Skeletal muscle cell (primary cell): Measurements from ENCODE around the gene ADAM15.

ENCODE experiments used
- DNase-seq: peaks from one replicate; pipeline ENCODE4 v3.0.0-alpha.2; 2010; ENCODE audit warnings: low read depth
- H3K4me3 ChIP-seq: 2 replicates; pipeline ENCODE4 v1.5.1; 2011; ENCODE audit warnings: low read depth, mild to moderate bottlenecking, control low read depth, low read length, moderate library complexity

The ADAM15 gene

GRCh38 chr1:155066777-155067176 is 15.7 kb downstream of the ADAM15 start:
- DNase-seq, result no peak
- no peak overlapping the region for H3K4me3 ChIP-seq

- no peak for DNase-seq
- no peak overlapping the region for H3K4me3 ChIP-seq
These were observed 17.5 kb downstream of the ADAM15 start for GRCh38 chr1:155068599-155068998.

DNA sequence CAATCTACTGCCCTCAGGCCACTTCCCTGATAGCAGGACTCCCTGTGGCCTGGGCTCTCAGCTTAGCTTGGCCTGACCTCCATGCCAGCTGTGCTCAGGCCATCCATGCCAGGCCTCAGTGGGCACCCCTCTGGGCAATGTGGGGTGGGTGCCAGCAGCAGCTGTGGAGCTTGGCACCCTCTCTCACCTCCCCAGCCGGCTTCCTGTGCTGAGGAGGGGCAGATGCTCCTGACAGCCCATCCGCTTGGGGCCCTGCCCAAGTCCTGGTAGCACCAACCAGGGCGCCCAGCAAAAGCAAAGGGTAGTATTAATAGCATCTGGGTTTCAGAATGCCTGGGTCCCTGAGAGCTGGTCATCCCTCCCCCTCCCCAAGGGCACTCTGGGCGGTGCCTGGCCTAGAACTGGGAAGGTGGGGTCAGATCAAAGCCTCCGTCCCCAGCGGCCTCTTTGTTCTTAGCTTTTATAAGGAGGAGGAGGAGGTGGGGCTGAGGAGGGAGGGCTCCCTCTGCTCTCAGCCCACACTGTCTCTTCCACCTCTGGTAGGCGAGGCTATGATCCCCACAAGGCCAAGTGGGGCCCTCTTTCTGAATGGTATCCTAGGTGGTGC is 18.5 kb downstream of the ADAM15 start:
- H3K4me3 ChIP-seq, result no peak overlapping the region

DNA sequence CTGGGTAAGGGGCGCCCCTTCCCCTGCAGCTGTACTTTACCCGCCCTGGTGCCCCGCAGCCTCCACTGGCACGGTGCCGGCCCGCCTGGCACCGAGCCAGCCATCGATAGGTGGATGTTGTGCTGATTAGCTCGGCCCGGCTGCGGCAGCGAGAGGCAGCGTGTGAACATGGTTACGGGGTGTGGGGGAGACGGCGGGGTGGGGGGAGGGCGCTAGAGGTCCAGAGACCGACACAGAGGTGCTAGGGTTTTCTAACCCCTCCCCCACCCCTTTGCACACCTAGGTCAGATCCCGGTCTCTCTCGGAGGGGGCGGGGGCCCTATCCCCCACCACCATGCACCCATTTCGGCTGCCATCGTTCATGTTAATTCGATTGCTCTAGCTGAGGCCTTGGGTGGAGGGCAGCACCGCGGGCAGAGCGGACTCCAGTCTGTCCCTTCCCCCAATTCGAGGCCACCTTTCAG is 19.1 kb downstream of the ADAM15 start:
- no peak for DNase-seq
- H3K4me3 ChIP-seq, result peak overlapping the region; percentile 47

More for the DNA sequence above, 18.5 kb downstream of the ADAM15 start:
- DNase-seq, result no peak

DNA sequence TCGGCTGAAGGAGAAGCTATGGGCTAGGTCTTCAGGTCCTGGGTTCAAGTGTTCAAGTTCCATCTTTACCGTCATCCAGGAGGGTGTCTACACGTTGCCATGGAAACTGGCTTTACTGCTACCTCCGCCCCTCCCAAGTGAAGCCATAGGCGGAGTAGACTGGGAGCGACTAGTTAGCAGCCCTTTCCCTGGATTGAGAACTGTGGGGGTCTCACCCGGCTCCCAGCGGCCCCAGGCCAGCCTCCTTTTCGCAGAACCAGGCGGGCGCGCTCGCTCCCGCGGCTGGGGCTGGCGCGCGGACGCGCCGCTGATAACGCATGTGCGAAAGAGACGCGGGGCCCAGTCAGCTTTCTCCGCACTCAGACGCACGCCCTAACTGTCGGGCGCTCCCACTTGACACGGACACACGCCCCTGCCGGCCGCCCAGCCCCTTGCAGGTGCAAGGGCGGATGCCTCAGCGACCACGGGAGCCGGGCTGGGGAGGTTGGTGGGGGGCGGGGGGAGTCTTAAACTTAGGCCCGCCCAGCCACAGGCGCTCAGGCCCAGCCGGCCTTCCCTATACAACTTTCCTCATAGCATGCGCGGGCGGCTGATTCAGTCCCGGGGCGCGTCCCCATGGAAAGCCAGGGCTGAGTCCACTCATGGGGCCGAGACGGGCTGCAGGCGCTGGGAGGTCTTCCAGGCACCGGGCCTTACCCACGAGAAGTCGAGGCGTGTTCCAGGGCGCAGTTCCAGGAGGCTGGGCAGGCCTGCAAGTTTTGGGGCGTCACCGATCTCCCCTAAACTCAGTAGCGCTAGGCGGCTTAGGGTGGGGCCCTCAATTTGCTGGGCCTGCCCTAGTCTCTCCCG is 19.8 kb downstream of the ADAM15 start:
- no peak for DNase-seq
- H3K4me3 ChIP-seq, result peak overlapping the region; percentile 47

DNA sequence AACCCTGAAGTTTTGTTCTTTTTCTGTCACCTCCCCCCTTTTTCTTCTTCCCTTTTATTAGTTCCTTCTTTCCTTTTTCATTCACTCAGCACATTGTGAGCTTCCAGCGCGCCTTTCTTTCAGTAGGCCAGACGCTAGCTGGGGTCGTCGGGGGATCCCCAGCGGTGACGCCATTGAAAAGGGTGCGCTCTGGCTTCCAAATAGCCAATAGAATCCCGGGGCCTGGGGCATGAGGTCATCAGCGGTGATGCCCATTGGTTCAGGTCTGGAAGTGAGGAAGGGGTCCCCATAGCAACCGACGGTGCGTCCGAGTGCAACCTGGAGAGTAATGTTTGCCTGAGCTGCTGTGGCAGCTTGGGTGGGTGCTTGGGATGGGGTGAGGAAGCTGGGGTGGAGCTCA is 20.6 kb downstream of the ADAM15 start:
- DNase-seq, result no peak
- H3K4me3 ChIP-seq, result no peak overlapping the region

DNA sequence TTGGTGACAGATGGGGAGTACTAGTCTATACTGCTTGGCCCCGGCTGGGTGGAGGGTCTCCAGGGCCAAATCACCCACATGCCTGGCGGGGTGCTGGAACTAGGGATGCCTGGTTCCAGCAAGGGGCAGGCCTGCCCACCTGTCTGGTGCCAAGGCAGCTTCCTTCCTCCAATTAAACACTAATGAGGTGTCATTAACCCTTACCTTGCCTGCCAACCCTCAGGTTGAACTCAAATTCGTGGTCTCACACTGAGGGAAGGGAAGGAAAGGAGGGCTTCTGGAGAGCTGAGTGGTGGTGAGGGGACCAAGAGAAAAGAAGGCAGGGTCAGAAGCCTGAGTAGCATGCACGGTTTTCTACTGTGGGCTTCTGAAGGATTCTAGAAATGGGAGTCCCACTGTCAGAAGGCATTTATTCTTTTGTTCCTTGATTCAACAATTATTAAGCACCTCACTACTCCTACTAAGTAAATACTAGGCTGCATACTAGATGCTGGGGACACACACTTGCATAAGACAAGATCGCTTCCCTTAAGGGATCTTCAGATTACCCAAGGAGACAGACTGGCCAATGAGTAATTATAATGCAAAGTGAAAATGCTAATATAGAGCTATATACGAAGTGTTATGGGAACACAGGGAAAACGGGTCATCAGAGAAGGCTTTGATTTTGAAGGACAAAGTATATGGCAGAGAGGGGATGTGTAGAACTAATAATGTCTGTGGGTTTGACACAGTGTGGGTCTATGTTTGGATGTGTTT is 21.6 kb downstream of the ADAM15 start:
- DNase-seq, result no peak
- no peak overlapping the region for H3K4me3 ChIP-seq

GRCh38 chr1:155073377-155074242 is 22.5 kb downstream of the ADAM15 start:
- H3K4me3 ChIP-seq, result no peak overlapping the region
- no peak for DNase-seq

- H3K4me3 ChIP-seq, result no peak overlapping the region
- DNase-seq, result no peak
These were observed 24.4 kb downstream of the ADAM15 start for GRCh38 chr1:155075535-155075934.

- H3K4me3 ChIP-seq, result no peak overlapping the region
- no peak for DNase-seq
These were observed 25.3 kb downstream of the ADAM15 start for GRCh38 chr1:155076371-155076770.

GRCh38 chr1:155077346-155077745 is 26.2 kb downstream of the ADAM15 start:
- DNase-seq, result no peak
- no peak overlapping the region for H3K4me3 ChIP-seq

DNA sequence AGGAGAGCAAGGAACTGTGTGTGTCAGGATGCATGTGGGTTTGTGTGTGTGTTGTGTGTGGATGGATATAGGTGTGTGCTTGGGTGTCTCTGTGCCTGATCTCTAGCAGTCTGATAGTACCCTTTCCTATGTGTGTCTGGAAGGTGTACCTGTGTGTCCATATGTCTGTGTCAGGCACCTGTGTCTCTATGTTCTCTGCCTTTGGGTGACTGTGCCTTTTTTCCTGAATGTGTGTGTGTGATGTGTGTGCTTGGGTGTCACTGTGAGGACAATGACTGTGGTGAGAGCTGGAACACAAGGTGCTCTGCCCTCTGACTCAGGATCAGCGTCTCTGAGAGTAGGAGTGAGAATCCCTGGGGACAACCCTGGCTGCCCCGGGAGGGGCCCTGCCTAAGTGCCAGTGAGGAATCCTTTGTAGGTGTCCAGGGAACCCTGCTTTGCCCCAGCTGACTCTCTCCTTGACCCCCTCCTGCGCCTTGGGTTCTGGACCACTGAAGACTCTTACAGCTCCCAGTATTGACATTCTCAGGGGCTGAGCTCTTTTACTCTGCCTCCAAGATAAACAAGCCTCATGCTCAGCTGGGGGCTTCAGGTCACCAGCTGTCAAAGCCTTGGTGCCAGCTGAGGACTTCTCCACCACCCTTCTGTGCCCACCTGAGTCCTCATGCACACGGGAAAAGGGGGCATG is 26.8 kb downstream of the ADAM15 start:
- H3K4me3 ChIP-seq, result peak overlapping the region; percentile 29

DNA sequence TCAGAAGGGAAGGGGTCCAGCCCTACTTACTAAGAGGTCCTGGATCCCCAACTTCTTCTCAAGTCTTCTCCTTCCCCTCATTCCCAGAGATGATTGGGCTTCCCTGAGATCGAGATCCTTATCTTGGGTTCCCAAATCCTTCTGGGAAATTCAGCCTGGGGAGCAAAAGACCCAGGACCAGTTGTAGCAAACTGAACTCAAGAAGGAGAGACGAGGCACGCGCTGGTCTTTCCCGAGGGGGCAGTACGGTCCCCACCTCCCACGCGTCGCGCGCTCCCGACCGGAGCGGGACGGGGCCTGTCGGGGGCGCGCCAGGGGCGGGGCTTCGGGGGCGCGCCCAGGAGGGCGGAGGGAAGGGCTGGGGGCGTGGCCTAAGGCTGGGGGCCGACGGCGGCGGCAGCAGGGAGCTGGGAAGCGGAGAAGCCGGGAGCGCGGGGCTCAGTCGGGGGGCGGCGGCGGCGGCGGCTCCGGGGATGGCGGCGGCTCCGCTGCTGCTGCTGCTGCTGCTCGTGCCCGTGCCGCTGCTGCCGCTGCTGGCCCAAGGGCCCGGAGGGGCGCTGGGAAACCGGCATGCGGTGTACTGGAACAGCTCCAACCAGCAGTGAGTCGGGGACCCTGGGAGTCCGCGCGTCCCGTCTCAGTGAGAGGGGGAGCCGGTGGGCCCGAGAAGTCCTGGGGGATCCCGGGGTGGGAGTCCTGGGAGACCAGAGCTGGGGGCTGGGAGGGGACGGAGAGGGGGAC is 27.5 kb downstream of the ADAM15 start, which contains the start of gene EFNA3:
Gene EFNA3 (plus strand): TSS at position 369 of the 741 bp plus-strand sequence. CDS start 105 bp downstream, at position 474.
- peak within 1 kb of the TSS; percentile 41 for H3K4me3 ChIP-seq
- no peak for DNase-seq

More for the DNA sequence above, 26.8 kb downstream of the ADAM15 start:
- DNase-seq, result no peak

DNA sequence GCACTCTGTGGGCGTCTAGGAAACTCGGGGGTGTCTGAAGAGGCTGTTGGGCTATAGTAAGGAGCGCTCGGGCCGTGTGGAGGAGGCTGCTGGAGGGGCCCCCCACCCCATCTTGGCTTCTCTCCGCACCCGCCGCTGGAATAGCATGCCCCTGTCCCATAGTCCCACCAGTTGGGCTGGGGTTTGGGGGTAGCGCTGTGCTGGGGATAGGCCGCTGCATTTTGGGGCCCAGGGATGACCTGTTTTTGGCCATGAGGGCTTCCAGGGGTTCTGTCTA is 28.0 kb downstream of the ADAM15 start:
- DNase-seq, result no peak
- H3K4me3 ChIP-seq, result peak overlapping the region; percentile 41

GRCh38 chr1:155079487-155080311 is 28.6 kb downstream of the ADAM15 start:
- peak overlapping the region; percentile 41 for H3K4me3 ChIP-seq
- DNase-seq, result no peak

DNA sequence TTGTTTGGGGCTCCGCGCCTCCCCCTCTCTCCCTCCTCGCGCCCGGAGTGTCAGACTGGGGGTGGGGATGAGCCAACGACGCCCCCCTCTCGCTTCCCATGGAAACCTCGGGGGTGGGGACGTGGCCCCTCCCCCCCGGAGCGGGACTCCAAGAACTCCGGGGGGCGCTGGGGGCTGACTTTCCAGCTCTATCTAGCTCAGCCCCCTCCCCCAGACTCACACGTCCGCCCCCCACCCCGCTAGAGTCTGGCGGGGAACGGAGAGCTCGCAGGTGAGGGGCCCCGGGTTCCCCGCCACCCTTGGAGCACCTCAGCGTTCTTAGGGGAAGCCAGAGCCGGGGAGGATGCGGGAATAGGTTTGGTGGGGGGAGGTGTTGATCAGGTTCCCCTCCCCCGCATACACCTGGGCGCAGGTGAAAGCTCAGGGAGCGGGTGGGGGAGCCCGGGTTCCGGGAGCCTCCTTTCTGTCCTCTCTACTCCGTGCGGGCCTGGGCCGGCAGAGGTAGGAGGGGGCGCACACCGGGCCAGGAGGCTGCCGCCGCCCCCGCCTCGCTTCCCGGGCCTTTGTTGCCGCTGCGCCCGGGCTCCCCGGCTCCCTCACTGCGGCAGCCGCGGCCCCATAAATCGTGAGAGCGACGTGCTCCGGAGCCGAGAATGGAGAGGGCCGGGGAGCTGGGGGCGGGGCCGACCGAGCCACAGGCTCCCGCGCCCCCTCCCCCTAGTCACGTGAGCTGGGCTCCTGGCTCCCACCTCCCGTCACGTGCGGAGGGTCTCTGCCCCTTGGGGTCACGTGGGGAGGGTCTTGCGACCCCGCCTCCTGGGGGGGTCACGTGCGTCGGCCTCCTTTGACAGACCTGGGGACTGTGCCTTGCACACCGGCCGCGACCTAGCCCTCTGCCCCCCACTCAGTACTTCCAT is 29.5 kb downstream of the ADAM15 start:
- H3K4me3 ChIP-seq, result peak overlapping the region; percentile 20
- no peak for DNase-seq
